ENCODE data around the gene S100A3. TPM values are rescaled to one million over a fixed set of nuclear protein-coding genes. Genes with fewer than 3 reads are reported as not detected.

S100A3 gene
- polyA plus RNA-seq, 5 donors, result 0.21 to 0.66 TPM; not detected in 3

DNA sequence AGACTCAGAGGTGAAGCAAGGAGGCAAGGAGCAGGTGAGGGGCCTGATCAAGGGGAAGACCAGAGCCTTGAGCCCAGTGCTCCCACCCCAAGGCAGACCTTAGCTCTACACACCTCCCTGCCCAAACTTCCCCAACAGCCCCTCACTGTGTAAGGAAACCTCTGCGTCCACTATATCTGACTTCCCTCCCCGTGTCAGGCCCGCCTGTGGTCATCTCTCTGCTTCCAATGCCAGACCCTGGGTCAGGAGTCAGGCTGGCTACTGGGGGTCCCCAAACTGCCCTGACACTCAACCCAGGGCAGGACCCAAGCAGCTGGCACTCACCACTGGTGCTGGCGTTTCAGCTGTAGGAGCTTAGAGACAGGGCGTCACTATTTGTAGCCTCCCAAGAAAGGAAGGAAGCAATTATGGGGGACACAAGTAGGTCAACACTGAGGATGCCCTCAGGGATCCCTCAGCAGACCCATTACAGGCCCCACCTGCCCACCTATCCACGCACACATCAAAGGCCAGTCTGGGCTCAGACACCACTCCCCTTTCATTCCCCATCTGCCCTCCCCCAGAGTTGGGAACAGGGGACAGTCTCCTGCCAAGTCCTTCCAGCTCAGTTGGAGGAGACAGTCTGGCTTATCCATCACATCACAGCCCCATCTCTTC, 811 bp upstream of the S100A3 start:
- DNase-seq, result no peak

DNA sequence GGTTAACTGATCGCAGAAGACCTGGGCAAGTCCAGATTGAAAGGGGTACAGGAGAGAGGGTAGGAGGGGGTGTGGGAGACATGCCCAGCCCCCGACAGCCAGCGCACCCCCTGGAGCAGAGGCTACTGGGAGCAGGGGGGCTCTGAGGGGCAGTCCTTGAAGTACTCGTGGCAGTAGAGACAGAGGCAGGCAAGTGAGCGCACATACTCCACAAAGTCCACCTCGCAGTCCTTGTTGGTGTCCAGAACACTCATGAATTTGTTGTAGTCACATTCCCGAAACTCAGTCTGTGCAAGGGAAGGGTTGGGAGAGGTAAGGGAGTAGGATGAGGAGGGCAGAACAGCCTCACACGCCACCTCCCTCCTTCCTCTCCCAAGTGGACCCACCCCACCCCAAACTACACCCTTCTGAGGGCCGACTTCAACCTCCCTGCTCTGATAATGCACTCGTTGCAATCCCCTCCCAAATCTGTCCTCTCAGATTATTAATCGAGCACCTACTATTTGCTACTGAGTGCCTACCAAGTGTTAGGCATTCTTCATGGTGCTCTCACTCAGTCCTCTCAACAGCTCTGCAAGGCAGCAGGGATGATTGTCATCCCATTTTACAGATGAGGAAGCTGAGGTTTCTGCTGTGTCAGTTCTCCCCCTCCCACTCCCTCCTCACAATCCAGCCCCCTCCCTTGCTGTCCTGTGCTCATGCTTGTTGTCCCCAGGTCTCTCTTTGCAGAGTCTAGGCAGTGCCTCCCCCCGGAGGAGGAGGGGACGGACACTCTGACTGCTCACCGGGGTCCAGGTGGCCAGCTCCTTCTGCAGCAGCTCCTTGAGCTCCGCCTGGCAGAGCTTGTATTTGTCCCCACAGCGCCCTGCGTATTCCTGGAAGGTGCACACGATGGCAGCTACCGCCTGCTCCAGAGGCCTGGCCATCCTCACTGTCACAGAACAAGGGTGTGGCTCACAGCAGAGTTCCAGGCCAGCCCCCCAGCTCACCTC, 1.2 kb downstream of the S100A3 start:
- no peak for DNase-seq

DNA sequence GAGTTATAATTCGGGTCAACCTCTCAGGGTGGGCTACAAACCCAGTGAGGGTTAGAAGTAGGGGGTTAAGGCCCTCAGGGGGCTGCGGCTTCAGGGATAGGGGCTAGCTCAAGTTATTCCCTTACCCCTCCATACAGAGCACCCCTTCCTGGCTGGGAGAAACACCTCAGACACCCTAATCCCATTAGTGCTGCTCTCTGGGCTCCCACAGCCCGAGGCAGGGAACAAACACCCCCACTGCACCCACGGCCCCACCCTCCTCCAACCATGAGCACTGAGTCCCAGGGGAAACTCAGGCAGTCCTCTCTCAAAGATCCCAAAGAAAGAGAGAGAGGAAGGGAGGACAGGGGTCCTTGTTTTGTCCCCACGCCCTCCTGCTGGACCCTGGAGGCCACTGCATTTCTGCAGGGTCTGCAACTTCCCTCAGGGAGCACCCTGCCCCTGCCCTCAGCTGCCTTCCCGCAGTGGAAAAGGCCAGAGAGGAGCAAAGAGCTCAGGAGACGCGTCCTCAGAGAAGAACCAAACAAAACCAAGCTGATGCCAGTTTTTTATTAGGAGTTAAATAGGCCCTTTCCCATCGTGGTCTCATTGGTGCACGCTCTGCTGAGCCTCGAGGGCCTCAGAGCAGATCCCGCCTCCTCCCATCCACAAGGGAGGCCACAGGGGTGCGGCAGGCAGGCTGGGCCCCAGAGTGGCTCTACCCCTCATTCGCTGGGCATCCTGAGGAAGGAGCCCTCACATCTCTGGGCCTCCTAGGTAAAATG, 2.1 kb downstream of the S100A3 start:
- no peak for DNase-seq

DNA sequence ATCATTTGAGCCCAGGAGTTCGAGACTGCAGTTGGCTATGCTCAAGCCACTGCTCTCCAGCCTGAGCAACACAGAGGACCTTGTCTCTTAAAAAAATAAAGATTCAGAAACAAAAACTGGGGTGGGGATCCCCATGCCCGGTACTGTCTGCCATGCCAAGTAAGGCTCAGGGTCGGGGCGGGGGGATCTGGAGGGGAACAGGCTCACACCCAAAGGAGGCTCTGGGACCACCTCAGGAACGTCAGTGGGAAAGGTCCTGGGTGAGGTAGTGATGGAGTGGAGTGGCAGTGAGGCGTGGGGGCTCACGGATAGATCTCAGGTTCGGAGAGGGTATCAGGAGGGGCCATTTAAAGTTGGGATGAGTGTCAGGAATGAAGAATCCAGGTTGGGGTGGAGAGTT, 2.7 kb downstream of the S100A3 start:
- DNase-seq, result no peak

DNA sequence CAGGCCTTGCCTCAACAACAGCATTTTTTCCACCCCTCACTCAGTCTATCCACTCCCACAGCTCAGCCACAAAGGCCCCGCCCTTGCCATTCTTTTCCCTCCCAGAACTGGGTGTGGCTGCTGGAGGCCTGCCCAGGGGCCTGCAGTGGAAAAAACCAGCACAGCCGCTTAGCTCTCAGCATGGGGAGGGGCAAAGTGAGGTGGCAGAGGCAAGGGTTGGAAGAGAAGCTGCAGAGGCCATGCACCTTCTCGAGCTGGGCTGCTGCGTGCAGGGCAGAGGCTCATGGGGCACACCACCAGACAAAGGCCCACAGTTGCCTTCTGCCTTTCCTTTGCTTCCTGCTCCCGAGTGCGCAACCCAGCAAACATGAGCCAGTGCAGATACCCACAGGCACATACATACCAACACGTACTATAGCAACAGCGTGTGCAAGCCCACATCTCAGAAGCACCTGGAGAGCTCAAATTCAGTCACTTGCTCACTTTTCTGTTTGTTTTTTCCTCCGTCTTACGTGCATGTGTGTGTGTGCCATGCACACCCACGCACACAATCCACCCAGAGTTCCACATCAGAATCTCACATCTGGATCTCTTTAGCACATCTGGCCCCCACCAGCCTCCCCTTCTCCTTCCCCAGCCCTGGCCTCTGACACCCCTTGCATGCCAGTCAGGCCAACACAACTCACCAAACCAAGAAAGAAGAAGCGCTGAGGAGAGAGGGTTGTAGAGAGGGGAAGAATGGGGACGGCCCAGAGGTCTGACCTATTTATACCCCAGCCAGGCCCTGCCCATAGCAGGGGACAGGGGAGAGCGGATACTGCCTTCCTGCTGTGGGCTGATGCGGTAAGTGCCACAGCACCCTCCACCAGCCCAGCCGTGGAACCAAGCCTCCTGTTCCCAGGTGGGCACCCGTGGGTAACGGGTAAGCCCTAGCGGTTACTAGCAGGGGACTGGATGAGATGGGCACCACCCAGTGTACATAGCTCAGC, 3.7 kb downstream of the S100A3 start, which contains the start of gene S100A4:
Gene S100A4, minus strand, starts transcription at position 740 of the 989 bp plus-strand sequence. CDS start 1,012 bp downstream, outside the sequence.
- DNase-seq, result peak; percentile 76 to 84

DNA sequence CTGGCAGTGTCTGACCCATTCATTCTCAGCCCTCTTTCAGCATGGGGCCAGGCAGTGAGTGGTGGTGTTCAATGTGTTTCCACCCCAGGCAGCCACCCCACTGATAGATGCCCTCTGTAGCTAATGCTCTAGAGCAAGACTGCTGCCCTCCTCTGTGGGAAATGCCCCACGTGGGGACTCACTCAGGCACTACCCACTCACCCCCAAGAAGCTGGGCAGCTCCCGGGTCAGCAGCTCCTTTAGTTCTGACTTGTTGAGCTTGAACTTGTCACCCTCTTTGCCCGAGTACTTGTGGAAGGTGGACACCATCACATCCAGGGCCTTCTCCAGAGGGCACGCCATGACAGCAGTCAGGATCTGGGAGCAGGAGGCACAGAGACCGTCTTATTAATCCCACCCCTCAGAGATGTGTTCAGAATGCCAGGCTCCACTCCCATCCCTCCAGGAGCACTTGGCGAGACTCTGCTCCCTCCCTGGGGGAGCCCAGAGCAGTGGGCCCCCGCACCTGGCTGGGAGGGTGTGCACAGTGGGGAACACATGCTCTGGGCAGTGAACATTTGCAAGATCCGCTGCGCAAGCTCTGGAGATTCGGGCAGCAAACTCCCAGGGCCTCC, 4.5 kb downstream of the S100A3 start:
- no peak for DNase-seq

DNA sequence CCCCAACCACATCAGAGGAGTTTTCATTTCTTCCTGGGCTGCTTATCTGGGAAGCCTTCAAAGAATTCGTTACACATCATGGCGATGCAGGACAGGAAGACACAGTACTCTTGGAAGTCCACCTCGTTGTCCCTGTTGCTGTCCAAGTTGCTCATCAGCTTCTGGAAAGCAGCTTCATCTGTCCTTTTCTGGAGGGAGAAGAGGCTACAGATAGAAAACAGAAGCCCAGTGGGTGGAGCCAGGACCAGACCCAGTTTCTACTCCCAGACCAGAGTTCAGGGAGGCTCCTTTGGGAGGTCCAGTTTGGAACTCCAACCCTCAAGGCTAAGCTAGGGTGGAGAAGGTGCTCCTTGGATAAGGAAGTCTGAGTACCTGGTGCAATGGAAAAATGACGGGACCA, 5.3 kb downstream of the S100A3 start:
- no peak for DNase-seq

DNA sequence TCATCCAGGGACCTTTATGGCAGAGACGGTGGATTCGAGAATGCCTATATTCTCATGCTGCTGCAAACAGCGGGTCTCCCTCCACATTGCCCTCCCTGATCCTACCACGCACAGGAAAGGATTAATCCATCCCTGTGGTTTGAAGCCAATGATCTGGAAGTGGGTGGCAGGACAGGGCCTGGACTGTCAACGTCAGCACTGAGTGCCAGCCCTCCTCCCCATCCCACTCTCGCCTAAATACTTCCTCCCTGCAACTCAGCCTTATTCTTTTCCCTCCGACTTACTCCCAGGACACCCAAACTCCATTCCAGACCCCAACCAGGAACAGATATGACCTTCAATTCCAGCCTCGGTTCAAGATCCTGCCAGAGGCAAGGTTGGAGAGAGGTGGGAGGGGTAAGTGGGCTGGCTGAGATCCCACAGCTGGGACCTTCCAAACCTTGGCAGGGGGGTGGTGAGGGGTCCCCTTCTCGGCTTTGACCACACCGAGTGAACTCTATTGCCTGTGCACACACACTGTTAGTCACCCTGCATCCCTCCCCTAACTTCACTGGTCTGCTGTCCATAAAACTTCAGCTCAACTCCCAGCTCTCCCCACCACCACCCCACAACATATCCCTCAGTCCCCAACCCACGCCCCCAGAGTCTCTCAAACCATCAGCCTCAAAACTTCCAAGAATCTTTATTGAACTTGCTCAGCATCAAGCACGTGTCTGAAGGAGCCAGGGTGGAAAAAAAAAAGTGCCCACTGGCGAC, 5.9 kb downstream of the S100A3 start:
- no peak for DNase-seq

DNA sequence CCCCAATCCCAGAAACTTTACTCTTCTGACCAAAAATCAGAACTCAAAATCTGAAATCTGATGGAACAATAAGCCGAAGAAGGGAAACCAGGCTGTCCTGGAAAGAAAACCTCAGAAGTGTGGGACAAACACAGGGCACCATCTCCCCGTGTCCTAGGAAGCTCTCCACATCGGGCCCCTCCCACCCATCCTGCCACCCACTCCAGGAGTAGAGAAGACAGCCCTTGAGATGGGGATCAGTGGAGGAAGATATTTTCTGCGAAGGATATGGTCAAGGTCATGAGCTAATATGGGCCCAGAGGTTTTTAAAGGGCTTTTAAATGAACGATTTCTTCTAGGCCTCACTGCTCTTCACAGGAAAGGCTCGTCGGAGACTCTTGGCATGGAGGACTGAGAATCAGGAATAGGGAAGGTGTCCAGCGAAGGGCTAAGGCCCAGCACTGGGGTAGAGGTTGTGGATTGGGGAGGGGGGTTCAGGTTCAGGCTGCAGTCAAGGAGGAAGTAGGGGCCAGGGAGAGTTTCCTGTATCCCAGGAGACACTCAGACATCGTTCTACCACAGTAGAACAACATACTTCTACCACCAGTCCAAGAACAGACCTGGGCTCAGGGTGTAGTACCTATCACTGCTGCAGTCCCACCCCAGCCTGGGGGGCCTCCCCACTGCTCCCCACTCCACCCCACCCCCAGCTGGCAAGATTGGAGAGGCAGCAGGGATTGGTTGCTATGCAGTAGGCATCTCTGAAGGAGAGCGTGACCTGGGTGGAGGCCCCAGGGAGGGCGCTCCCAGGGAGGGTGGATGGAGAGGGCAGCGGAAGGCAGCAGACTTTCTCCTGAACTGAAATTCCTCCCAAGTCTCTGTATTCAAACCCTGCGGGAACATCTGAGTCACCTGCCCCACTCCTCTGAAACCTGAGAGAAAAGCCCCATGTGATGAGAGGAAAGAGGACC, 7.1 kb downstream of the S100A3 start:
- DNase-seq, result no peak

DNA sequence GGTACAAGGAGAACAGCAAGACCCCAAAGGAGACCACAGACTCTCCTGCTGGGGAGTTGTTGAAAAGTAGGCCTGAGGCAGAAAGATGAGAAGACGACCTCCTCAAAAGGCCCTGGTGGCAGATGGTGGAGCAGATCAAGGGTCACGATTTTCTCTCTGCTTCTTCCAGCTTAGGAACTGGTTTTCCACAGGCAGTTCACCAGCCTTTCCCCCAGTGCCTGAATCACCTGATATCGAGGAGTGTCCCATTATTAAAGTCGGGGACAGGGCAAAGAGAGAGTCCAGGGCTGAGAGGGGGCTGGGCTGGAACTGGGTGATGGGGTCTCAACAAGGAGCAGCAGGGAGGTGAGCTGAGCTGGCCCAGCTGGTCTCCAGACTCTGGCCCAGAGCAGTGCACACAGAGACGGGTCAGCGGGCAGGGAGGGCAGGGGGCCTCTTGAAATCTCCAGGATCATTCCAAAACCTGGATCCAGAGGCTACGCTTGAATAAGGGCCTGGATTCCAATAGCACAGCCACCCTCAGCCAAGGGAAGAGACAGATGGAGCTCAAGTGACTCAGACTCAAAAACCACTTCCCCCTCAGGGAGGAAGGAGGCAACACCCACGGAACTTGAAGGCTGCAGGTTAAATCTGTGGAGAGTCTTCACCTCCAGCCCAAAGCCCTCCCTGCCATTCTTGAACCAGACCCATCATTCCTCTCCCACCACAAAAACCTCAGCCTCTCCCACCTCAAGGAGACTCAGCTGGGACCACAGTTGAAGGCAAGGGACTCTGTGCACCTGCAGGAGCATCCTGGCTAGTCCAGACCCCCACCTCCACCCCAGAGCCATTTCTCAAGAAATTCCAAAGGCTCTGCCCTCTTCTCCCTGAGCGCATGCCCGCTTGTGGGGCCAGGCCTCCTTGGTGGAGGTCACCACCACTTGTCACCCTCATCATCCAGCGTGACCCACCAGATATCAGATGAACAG, 8.4 kb downstream of the S100A3 start, which contains the start of gene S100A5:
Gene S100A5, minus strand, starts transcription at position 541 of the 968 bp plus-strand sequence. CDS start 743 bp downstream, outside the sequence.
- DNase-seq, result no peak

DNA sequence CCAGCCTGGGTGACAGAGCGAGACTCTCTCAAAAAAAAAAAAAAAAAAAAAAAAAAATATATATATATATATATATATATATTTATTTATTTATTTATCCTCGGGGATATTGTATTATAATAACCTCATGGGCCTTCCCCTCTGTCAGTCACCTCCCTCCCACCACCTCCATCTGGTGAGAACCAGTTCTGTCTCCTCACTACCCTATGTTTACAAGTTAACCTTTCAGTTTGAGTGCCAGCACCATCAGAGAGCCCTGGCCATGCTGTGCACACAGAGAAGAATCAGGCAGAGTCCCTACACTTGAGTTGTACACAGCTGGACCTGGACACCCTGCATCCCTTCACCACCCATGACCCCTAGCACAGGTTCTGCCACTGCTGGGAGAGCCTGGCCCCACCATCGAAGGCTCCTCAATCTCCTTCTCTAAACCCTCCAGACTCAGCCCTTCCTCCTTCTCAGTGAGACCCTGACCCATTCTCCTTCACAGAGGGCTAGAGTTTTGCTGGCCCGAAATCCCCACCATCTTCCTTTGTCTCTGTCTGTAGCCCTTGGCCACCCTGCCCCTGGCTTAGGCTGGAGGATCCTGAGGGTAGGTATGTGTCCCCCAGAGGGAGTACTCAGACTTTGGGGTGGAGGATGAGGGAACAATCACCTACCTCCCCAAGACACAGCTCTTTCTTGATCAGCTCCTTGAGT, 9.5 kb downstream of the S100A3 start:
- DNase-seq, result no peak

DNA sequence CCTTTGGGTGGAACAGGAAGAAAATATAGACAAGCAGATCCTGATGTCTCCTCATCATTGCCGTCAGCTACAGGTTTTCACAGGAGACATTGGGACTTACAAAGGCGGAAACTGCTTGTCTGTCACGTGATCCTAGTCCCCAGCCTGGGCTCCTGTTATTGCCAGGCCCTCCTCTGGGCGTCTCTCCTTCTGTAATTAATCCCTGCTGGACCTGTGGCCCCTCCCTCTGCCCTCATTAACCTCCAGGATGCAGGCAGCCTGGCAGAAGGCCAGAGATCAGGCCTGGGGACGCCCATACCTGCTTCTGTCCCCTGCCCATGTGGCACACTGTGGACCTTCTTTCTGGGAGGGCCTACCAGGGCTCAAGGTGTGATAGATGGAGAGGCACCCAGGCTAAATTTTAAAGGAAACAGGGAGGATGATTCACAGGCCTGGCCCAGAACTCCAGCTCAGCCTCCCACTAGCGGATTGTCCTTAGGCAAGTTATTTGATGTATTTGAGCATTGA, 10.7 kb downstream of the S100A3 start:
- DNase-seq, result no peak

DNA sequence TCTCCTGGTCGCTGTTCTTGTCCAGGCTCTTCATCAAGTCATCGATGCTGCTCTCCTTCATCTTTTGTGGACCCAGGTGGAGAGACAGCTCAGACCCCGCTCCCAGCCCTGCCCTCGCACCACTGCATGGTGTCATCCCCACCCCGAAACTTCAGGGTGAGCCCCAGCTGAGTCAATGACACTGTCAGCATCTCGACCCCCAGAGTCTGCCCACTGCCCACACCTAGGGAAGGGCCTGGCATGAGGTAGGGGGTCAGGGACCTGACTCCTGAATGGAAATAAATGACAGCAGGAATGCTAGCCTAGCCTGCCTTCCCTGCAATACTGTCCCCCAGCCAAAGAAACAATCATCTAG, 11.7 kb downstream of the S100A3 start:
- no peak for DNase-seq

DNA sequence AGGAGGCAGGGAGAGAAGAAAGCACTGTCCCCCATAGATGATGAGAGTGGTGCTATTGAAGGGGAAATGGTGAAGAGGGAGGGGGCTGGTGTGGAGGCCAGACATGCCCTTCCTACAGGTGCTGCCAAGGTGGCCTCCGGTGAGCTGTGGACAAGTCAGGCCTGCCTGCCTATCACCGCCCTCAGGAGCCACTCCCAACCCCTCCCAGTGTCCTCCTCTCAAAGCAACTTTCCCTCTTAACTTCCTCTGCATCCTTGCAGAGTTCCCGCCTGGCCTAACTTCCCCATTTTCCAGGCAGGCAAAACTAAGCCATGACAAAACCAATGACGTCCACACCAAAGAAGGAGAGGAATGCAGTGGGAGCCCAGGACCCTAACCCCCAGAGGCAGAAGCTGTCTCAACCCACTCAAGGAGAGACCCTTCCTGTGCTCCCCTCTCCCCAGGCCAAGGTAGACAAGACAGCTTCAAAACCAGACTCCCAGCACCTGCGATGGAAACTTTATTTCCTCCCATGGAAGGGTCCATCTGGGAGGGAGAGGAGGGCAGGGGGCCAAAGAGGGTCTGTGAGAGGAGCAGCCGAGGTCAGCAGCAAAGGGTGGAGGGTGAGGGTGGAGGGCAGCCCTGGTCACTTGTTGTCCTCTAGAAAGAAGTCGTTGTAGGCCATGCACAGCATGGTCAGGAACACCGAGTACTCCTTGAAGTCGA, 12.2 kb downstream of the S100A3 start:
- no peak for DNase-seq

DNA sequence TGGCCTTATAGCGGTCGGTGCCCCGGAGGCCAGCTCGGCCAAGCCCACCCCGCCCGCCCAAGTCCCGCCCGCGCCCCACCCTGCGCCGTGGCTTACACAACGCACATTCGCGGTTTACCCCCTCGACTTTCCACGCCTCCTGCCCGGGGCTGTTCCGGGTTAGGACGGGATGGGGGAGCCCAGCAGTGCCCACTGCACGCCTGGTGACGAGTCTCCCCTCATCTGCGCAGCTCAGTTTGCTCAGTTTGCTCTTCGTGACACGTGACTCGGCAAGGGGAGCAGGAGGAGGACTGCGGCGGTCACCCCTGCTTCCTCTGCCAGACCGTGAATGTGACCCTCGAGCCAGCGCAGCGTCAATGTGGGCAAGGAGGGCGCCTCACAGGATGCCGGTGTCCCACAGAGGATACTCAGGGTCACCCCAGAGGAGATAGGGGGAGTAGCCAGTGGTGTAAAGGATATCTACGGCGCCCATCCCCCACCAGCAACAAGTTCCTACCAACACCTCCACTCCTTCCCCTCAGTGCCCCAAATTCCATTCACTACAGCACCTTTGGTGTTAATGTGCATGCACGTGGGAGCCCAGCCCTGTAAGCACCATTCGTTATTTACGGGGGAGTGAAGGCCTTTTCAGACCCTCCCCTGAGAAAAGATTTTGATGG, 12.9 kb downstream of the S100A3 start:
- peak; percentile 75 to 77 for DNase-seq
